Medulla oblongata (tissue), 1 donor: ENCODE results near the gene DEFB115.
"Not testable (repeated sequence)": the region's sequence is repeated elsewhere in the genome, so short reads cannot be mapped to it uniquely, and the experiment has no call there.

Experiments used
- DNase-seq: peaks from one replicate; pipeline ENCODE4 v3.0.0-alpha.2; 2015; ENCODE audit errors: extremely low spot score

Gene DEFB115

DNA sequence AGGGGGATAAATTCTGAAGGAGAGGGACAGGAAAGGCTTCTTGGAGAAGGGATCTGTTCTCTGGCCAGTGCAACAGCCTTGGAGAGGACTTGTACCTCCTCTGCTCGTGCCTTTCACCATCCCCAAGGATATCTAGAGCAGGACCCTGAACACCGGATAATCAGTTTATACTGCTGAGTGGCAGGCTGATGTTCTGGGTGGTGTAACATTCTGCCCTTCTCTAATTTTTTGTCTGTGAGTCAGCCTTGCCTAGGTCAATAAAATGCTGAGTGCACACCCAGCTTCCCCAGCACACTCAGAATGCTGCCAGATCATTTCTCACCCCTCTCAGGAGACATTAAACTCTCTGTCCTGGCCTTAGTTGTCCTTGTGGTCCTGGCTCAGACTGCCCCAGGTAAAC lies at the start of gene DEFB115:
TSS of gene DEFB115 (plus strand) at position 301 of the 400 bp plus-strand sequence. CDS start at position 301, 0 bp downstream.
- no peak for DNase-seq

GRCh38 chr20:31236953-31237352 lies 20.5 kb upstream of the DEFB115 start:
- DNase-seq: no peak

- DNase-seq: no peak
Observed at GRCh38 chr20:31237763-31238162, 19.7 kb upstream of the DEFB115 start.

DNA sequence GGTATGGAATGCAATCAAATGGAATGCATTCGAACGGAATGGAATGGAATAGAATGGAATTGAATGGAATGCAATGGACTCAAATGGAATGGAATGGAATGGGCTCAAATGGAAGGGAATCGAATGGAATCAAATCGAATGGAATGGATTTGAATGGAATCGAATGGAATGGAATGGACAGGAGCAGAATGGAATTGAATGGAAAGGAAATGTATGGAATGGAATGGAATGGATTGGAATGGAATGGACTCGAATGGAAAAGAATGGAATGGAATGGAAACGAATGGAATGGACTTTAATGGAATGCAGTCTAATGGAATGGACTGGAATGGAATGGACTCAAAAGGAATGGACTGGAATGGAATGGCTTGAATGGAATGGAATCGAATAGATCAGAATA lies 18.3 kb upstream of the DEFB115 start:
- DNase-seq: no peak

GRCh38 chr20:31256959-31257358 lies 505 bp upstream of the DEFB115 start:
- DNase-seq: no peak

GRCh38 chr20:31260326-31260932 lies 3.0 kb downstream of the DEFB115 start:
- no peak for DNase-seq

DNA sequence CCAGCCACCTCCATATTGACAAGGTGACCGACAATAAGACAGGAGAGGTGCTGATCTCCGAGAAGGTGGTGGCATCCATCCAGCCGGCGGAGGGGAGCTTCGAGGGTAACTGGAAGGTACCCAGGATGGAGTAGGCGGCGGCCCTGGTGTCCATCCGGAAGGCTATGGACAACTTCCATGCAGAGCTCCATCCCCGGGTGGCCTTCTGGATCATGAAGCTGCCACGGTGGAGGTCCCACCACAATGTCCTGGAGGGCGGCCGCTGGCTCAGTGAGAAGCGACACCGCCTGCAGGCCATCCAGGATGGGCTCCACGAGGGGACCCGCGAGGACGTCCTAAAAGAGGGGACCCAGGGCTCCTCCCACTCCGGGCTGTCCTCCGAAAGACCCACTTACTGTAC lies 17.0 kb downstream of the DEFB115 start:
- no peak for DNase-seq

DNA sequence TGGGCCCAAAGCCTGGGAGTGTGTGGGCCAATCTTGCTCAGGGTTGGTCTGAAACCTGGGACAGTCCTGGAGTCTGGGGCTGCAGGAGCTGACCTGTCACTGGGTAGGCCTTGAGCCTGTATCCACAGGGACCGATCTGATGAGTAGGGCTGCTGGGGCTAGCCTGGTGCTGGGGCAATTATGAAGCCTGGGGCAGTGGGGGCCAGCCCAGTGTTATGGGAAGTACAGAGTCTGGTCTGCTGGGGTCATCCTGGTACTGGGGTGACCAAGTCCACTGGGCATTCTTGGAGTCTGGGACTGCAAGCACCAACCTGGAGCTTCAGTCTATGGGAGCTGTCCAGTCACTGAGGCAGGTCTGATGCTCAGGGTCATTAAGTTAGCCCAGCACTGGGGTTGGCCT lies 20.7 kb downstream of the DEFB115 start:
- DNase-seq: no peak

GRCh38 chr20:31284964-31285363 lies 27.5 kb downstream of the DEFB115 start:
- not testable (repeated sequence) for DNase-seq

GRCh38 chr20:31308535-31309162 lies 51.2 kb downstream of the DEFB115 start, which contains the start of gene DEFB116:
Gene DEFB116 (minus strand): TSS chr20:31308585. CDS start chr20:31308585, 0 bp downstream.
- DNase-seq: no peak
